HG03460 (cell line): ENCODE data around the gene IFNL4.
"Not testable (repeated sequence)": the region's sequence is repeated elsewhere in the genome, so short reads cannot be mapped to it uniquely, and the experiment has no call there.

Experiments used
- ATAC-seq: cut with Tn5 transposase; IDR thresholded peaks from one replicate; pipeline ENCODE4 v1.9.1; 2021; ENCODE audit not compliant: unreplicated experiment

IFNL4 gene

DNA sequence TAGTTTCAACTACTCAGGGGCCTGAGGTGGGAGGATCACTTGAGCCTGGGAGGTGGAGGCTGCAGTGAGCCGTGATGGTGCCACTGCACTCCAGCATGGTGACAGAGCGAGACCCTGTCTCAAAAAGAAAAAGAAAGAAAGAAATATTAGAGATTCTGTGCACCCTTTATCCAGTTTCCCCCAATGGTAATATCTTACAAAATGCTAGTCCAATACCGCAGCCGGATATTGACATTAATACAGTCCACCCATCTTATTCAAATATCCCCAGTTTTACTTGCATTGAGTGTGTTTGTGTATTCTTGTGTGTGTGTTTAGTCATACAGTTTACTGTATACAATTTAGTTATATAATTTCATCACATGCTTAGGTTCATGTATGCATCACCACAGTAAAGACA is 8.6 kb upstream of the IFNL4 start:
- ATAC-seq: no peak

GRCh38 chr19:39254531-39255345 is 6.1 kb upstream of the IFNL4 start:
- no peak for ATAC-seq

GRCh38 chr19:39253374-39254149 is 4.9 kb upstream of the IFNL4 start:
- ATAC-seq: no peak

- ATAC-seq: no peak
These were observed 3.8 kb upstream of the IFNL4 start for GRCh38 chr19:39252458-39252857.

DNA sequence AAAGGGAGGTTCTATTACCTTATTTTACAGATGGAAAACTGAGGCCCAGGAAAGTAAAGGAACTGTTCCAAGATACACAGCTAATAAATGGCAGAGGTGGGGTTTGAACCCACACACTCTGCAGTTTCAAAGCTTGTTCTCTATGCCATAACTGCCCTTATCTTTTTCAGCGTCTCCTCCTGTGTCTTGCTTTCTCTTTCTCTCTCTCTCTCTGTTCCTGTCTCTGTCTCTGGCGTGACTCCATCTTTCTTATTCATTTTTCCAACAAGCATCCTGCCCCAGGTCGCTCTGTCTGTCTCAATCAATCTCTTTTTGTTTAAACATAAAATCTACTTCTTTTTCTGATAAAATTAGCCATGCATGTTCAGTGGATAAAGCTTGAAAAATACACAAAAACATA is 3.2 kb upstream of the IFNL4 start:
- ATAC-seq: no peak

- no peak for ATAC-seq
These were observed 2.4 kb upstream of the IFNL4 start for GRCh38 chr19:39251081-39251480.

DNA sequence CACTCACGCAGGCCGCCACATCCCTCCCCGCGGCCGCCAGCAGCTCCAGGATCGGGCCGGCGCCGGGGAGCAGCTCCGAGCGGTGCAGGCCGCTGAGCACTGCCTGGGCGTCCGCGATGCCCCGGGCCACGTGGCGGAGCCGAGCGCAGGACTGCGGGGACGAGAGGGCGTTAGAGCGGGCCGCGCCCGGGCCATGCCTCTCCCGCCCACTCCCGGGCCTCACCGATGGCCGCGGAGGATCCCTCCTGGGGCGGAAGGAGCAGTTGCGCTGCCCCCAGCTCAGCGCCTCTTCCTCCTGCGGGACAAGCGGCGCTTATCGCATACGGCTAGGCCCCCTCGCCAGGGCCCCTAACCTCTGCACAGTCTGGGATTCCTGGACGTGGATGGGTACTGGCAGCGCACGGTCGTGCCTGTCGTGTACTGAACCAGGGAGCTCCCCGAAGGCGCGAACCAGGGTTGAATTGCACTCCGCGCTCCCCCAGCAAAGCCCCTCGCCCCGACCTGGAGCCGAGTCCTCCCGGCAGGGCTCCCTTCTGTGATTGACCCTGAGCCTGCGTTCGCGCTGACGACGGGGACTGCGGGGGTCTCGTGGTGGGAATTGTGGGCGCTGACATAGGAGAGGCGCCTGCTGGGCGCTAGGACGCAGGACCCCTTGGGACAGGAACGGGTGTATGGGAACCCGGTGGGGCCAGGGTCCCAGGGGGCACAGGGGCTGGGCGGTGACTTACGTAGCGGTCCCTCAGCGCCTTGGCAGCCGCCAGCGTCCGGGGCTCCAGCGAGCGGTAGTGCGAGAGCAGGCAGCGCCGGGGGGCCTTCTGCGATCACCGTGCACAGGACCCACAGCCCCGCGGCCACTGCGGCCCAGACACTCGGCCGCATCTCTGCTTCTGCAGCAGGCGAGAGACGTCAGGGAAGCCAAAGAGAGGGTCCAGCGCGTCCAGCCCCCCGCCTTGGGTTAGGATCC is 673 bp downstream of the IFNL4 start:
- no peak for ATAC-seq

- no peak for ATAC-seq
These were observed 1.5 kb downstream of the IFNL4 start for GRCh38 chr19:39246951-39247669.

- not testable (repeated sequence) for ATAC-seq
These were observed 3.5 kb downstream of the IFNL4 start for GRCh38 chr19:39245166-39245565.

DNA sequence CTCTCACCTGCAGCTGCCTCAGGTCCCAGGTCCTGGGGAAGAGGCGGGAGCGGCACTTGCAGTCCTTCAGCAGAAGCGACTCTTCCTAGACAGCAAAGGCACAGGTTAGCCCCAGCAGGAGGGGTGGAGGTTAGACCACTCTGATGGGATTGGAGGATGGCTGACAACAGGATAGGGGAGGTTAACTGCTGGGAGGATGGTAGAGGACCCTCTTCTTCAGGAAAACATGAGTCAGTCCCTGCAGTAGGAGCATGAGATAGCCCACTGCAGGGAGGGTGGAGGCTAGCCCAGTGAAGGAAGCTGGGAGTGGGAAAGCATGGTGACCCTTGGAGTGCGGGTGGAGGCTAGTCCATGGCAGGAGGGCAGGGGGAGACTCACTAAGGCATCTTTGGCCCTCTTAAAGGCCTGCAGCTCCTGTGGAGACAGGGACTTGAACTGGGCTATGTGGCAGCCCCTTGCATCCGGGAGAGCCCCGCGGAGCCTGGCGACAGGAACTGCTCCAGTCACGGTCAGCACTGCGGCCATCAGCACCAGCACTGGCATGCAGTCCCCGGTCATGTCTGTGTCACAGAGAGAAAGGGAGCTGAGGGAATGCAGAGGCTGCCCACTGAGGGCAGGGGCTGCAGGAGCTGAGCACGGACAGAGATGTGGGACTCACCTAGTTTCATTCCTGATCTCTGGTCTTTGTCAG is 4.1 kb downstream of the IFNL4 start, which contains the start of gene IFNL3:
TSS of gene IFNL3 (minus strand) at position 597 of the 691 bp plus-strand sequence. CDS start at position 558, 39 bp downstream.
- not testable (repeated sequence) for ATAC-seq

DNA sequence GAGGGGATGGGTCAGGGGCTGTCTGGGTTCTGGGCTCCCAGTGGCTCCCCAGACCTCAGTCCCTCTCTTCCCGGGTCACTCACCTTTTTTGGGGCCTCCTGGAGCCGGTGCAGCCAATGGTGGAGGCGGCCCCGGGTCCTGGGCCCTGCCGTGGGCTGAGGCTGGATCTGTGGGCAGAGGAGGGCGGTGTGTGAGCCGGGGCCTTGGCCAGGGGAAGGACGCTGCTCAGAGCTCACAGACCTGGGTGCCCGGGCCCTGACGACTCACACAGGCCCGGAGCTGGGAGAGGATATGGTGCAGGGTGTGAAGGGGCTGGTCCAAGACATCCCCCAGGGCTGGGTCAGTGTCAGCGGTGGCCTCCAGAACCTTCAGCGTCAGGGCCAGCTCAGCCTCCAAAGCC is 4.9 kb downstream of the IFNL4 start:
- not testable (repeated sequence) for ATAC-seq

GRCh38 chr19:39240421-39240820 is 8.2 kb downstream of the IFNL4 start:
- ATAC-seq: no peak

- no peak for ATAC-seq
These were observed 9.7 kb downstream of the IFNL4 start for GRCh38 chr19:39238944-39239343.

- no peak for ATAC-seq
These were observed 10.4 kb downstream of the IFNL4 start for GRCh38 chr19:39238209-39238608.

DNA sequence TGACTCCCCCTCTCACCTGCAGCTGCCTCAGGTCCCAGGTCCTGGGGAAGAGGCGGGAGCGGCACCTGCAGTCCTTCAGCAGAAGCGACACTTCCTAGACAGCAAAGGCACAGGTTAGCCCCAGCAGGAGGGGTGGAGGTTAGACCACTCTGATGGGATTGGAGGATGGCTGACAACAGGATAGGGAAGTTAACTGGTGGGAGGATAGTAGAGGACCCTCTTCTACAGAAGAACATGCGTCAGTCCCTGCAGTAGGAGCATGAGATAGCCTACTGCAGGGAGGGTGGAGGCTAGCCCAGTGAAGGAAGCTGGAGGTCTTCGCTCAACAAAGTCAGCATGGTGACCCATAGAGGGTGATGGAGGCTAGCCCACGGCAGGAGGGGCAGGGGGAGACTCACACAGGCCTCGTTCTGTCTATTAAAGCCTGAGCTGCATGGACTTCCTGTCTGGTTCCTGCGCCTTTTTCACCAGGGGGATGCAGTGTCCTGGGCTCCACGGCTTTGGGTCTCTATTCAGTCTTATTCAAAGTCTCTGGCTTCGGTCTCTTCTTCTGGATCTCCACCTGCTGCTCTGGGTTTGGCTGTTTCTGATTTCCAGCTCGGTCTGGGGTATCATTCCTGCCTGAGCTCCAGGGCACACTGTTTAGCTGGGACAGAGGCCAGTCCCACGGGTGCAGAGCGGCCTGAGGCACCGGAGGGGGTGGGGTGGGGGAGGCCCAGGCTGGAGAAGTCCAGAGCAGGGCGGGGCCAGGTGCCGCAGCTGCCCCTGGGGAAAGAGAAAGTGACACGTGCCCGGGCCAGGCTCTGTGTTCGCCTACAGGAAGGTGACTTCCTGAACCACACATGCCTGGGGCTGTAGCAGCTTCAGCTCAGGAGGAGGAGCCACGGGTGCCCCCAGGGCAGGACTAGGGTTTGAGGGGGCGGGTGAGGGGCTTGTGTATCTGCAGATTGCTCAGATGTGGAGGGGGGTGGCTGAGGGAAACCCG is 11.2 kb downstream of the IFNL4 start:
- ATAC-seq: no peak

GRCh38 chr19:39236527-39236926 is 12.1 kb downstream of the IFNL4 start:
- ATAC-seq: no peak

DNA sequence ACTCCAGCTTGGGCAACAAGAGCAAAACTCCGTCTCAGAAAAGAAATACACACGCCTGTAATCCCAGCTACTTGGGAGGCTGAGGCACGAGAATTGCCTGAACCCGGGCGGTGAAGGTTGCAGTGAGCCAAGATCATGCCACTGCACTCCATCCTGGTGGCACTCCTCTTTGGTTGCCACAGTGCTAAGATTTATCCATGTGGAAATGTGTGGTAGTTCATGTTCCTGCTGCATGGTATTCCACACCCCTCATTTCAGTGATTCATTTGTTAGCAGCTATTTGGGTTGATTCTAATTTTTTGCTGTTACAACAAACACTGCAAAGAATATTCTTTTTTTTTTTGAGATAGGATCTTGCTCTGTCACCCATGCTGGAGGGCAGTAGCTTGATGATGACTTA is 15.9 kb downstream of the IFNL4 start:
- no peak for ATAC-seq

- ATAC-seq: no peak
These were observed 18.4 kb downstream of the IFNL4 start for GRCh38 chr19:39230096-39230764.
